IMR-90 (cell line): ENCODE data around the gene LGALS4. TPM values are rescaled to one million over a fixed set of nuclear protein-coding genes. Genes with fewer than 3 reads are reported as not detected.
"Not testable (repeated sequence)": the region's sequence is repeated elsewhere in the genome, so short reads cannot be mapped to it uniquely, and the experiment has no call there.

Source experiments
- ATAC-seq: fragments of 200-7000 bp; cut with Tn5 transposase; 2 replicates; pipeline ENCODE4 v1.9.1; 2020; ENCODE audit warnings: low read depth, mild to moderate bottlenecking, moderate library complexity
- BruUV-seq: library from RNA; stranded (reverse); fragments of 400-500 nt; replicated peaks from 2 replicates; lab custom pipeline; 2021; lab: Mats Ljungman, UMichigan
- CTCF ChIA-PET: fragments of 300-600 bp; formaldehyde crosslinking; extraction: SDS; loops from one replicate; lab custom pipeline; 2021; ENCODE audit warnings: antibody characterized with exemption; lab: Yijun Ruan, JAX
- POLR2A ChIA-PET: fragments of 300-600 bp; sonication (Branson Sonifier 250); formaldehyde crosslinking; loops from one replicate; lab custom pipeline; 2022; ENCODE audit warnings: antibody characterized with exemption; ENCODE audit not compliant: unreplicated experiment; lab: Charles Lee
- DNase-seq: peaks from one replicate; pipeline ENCODE4 v3.0.0; 2013
- H2AFZ ChIP-seq: replicated peaks from 2 replicates; pipeline ENCODE3; 2013; ENCODE audit warnings: low read length, mild to moderate bottlenecking; ENCODE audit not compliant: poor library complexity
- H2AK5ac ChIP-seq: 2 replicates; pipeline ENCODE4 v1.6.1; 2013; ENCODE audit warnings: low read depth, low read length, inconsistent platforms
- H2AK9ac ChIP-seq: replicated peaks from 2 replicates; pipeline ENCODE3; 2013; ENCODE audit warnings: mild to moderate bottlenecking, low read depth, low read length, moderate library complexity; ENCODE audit not compliant: poor library complexity
- H2BK120ac ChIP-seq: 2 replicates; pipeline ENCODE4 v1.6.1; 2013; ENCODE audit warnings: low read depth, low read length, inconsistent platforms
- H2BK15ac ChIP-seq: 3 replicates; pipeline ENCODE4 v1.6.1; 2013; ENCODE audit warnings: low read depth, low read length, inconsistent platforms
- H2BK20ac ChIP-seq: 2 replicates; pipeline ENCODE4 v1.6.1; 2013; ENCODE audit warnings: low read depth, mild to moderate bottlenecking, inconsistent platforms, low read length, moderate library complexity
- H2BK5ac ChIP-seq: 2 replicates; pipeline ENCODE4 v1.6.1; 2013; ENCODE audit warnings: mild to moderate bottlenecking, low read depth, low read length, inconsistent platforms; ENCODE audit not compliant: poor library complexity, severe bottlenecking
- H3K14ac ChIP-seq: replicated peaks from 2 replicates; pipeline ENCODE4 v1.6.1; 2013; ENCODE audit warnings: low read depth, low read length, inconsistent platforms
- H3K18ac ChIP-seq: 2 replicates; pipeline ENCODE4 v1.6.1; 2013; ENCODE audit warnings: low read depth, low read length, control low read depth
- H3K23ac ChIP-seq: 2 replicates; pipeline ENCODE4 v1.6.1; 2013; ENCODE audit warnings: low read depth, low read length, inconsistent platforms
- H3K27ac ChIP-seq: 2 replicates; pipeline ENCODE4 v1.5.1; 2013; ENCODE audit warnings: mild to moderate bottlenecking, control low read depth, low read length; ENCODE audit not compliant: insufficient read depth
- H3K27me3 ChIP-seq: 2 replicates; pipeline ENCODE4 v1.6.1; 2013; ENCODE audit warnings: low read length; ENCODE audit not compliant: control insufficient read depth, insufficient read depth
- H3K36me3 ChIP-seq: 2 replicates; pipeline ENCODE4 v1.6.1; 2013; ENCODE audit warnings: low read length, mixed read lengths; ENCODE audit not compliant: control insufficient read depth, insufficient read depth
- H3K4ac ChIP-seq: 2 replicates; pipeline ENCODE4 v1.6.1; 2013; ENCODE audit warnings: low read depth, low read length, inconsistent platforms
- H3K4me1 ChIP-seq: 2 replicates; pipeline ENCODE4 v1.6.1; 2013; ENCODE audit warnings: low read length, mixed read lengths; ENCODE audit not compliant: control insufficient read depth, insufficient read depth
- H3K4me2 ChIP-seq: 2 replicates; pipeline ENCODE4 v1.6.1; 2013; ENCODE audit warnings: low read depth, mild to moderate bottlenecking, control low read depth, low read length, moderate library complexity
- H3K4me3 ChIP-seq: 2 replicates; pipeline ENCODE4 v1.5.1; 2013; ENCODE audit warnings: low read depth, mild to moderate bottlenecking, control low read depth, low read length, moderate library complexity; ENCODE audit not compliant: insufficient read depth
- H3K56ac ChIP-seq: 2 replicates; pipeline ENCODE4 v1.6.1; 2013; ENCODE audit warnings: low read length, inconsistent platforms; ENCODE audit not compliant: insufficient read depth; ENCODE audit errors: extremely low read depth
- H3K79me1 ChIP-seq, 2 experiments: 2 replicates each; pipeline ENCODE4 v1.6.1; 2013; ENCODE audit warnings: low read length in 2 of 2, inconsistent platforms in 1 of 2, low read depth in 1 of 2
- H3K9ac ChIP-seq: 2 replicates; pipeline ENCODE4 v1.6.1; 2013; ENCODE audit warnings: low read depth, low read length, control low read depth
- H3K9me1 ChIP-seq: 2 replicates; pipeline ENCODE4 v1.6.1; 2013; ENCODE audit warnings: low read length, inconsistent platforms; ENCODE audit not compliant: insufficient read depth
- H3K9me3 ChIP-seq: 2 replicates; pipeline ENCODE4 v1.6.1; 2013; ENCODE audit warnings: low read length; ENCODE audit not compliant: control insufficient read depth, insufficient read depth
- H4K20me1 ChIP-seq: 2 replicates; pipeline ENCODE4 v1.6.1; 2013; ENCODE audit warnings: low read length, inconsistent platforms; ENCODE audit not compliant: insufficient read depth
- H4K5ac ChIP-seq: 2 replicates; pipeline ENCODE4 v1.6.1; 2013; ENCODE audit warnings: mild to moderate bottlenecking, low read depth, low read length, control low read depth
- H4K8ac ChIP-seq, 2 experiments: 2 replicates each; pipeline ENCODE4 v1.6.1; 2013; ENCODE audit warnings: low read depth in 2 of 2, low read length in 2 of 2, control low read depth in 1 of 2, inconsistent platforms in 1 of 2
- H4K91ac ChIP-seq: 2 replicates; pipeline ENCODE4 v1.6.1; 2013; ENCODE audit warnings: low read depth, low read length, inconsistent platforms; ENCODE audit not compliant: insufficient read depth
- CEBPB ChIP-seq: IDR thresholded peaks from 2 replicates; pipeline ENCODE4 v1.6.1; 2012; ENCODE audit warnings: low read depth, low read length, improper control_type of control experiment
- MXI1 ChIP-seq: IDR thresholded peaks from 2 replicates; pipeline ENCODE4 v1.6.1; 2012; ENCODE audit warnings: low read depth, mild to moderate bottlenecking, low read length, moderate library complexity, borderline replicate concordance
- POLR2A ChIP-seq: IDR thresholded peaks from 2 replicates; pipeline ENCODE4 v1.6.1; 2012; ENCODE audit warnings: mild to moderate bottlenecking, low read depth, low read length
- RFX5 ChIP-seq: IDR thresholded peaks from 2 replicates; pipeline ENCODE4 v1.8.0; 2012; ENCODE audit warnings: low read depth, mild to moderate bottlenecking, low read length, moderate library complexity
- SMC3 ChIP-seq: fragments of 150-350 bp; IDR thresholded peaks from 2 replicates; pipeline ENCODE4 v1.6.1; 2016; ENCODE audit warnings: low read depth, mild to moderate bottlenecking, antibody characterized with exemption, low read length, moderate library complexity
- WGBS, 2 experiments: methylation state at CpG; one replicate each; pipeline versions ENCODE4 v1.1.5 to v1.1.7; 2013; ENCODE audit warnings: missing lambda C conversion rate in 2 of 2; ENCODE audit not compliant: insufficient read length in 1 of 2; ENCODE audit errors: extremely low coverage in 2 of 2; 5-methylcytosine and 5-hydroxymethylcytosine counted together
- dilution Hi-C: fragments of 300-500 bp; cut with HindIII; formaldehyde crosslinking; loops from one replicate; pipeline ENCODE4 v1.14.3; 2018; ENCODE audit warnings: low sequenced_read_pairs; ENCODE audit not compliant: unreplicated experiment
- in situ Hi-C: fragments of 300-500 bp; cut with MboI; formaldehyde crosslinking; loops from 3 replicates; pipeline ENCODE4 v1.14.3; 2019; ENCODE audit warnings: low sequenced_read_pairs, inconsistent platforms, mixed read lengths
- intact Hi-C: fragments of 100-400 bp; cut with micrococcal nuclease; formaldehyde crosslinking; loops from 2 replicates; pipeline ENCODE4 v1.10.0; 2022
- polyA plus RNA-seq, 3 experiments: library from polyadenylated mRNA; depleted of rRNA; stranded (reverse); fragments of >200 nt; gene quantifications; 2 replicates each; pipeline ENCODE4 v1.2.3, GENCODE V29; 2012; ENCODE audit warnings: low replicate concordance in 1 of 3
- total RNA-seq: library from RNA; depleted of rRNA; stranded (reverse); fragments of >200 nt; gene quantifications from 2 replicates; pipeline ENCODE4 v1.2.3, GENCODE V29; 2012

Gene LGALS4
- total and polyA plus RNA-seq, 2 of the 4 experiments (the other 2 are of a cell fraction): 0.29 TPM; not detected in 1

GRCh38 chr19:38826856-38827551 lies 14.3 kb upstream of the LGALS4 start:
- in situ Hi-C loops: no loop called here
- ATAC-seq: no peak

GRCh38 chr19:38825936-38826335 lies 13.2 kb upstream of the LGALS4 start:
- H3K18ac ChIP-seq, H3K9ac ChIP-seq, CTCF ChIA-PET, intact Hi-C loops, ATAC-seq, H4K20me1 ChIP-seq, H3K23ac ChIP-seq, H3K9me3 ChIP-seq, BruUV-seq, H4K8ac ChIP-seq, H3K56ac ChIP-seq, H3K4ac ChIP-seq, H3K4me1 ChIP-seq, H2AK9ac ChIP-seq, H3K14ac ChIP-seq, H3K4me3 ChIP-seq, DNase-seq, dilution Hi-C loops, H2AK5ac ChIP-seq, H3K9me1 ChIP-seq, in situ Hi-C loops, H2AFZ ChIP-seq, H2BK120ac ChIP-seq, H3K4me2 ChIP-seq, H2BK5ac ChIP-seq, H4K5ac ChIP-seq, H2BK20ac ChIP-seq, H4K91ac ChIP-seq, POLR2A ChIA-PET, H2BK15ac ChIP-seq, H3K27ac ChIP-seq, H3K27me3 ChIP-seq: not testable (repeated sequence)
- 90% methylated on average over 2 of the region's 7 CpGs; no CpG with 5 or more reads in 1 of the 2 experiments for WGBS, 2 experiments
- Histone ChIP-seq H3K36me3 (peaks cover 13% of the 10 kb centered on the region), H3K79me1 (peaks cover 0 to 23% of the 10 kb centered on the region in 2 experiments; a peak in 2 of 4 replicates)

More at GRCh38 chr19:38826856-38827551, 14.3 kb upstream of the LGALS4 start:
- Histone ChIP-seq H4K91ac (no peak overlapping the region), H3K23ac (no peak overlapping the region), H3K4me2 (no peak overlapping the region), H3K9me1 (peaks cover 3% of the 10 kb centered on the region; the same call in 1 of the 2 replicates), H3K4ac (no peak overlapping the region), H4K5ac (no peak overlapping the region), H4K8ac (no peak overlapping the region), H2BK120ac (no peak overlapping the region), H2AK9ac (no peak overlapping the region), H2BK15ac (no peak overlapping the region), H3K9ac (no peak overlapping the region), H3K14ac (no peak overlapping the region), H2BK5ac (no peak overlapping the region), H2BK20ac (no peak overlapping the region), H3K79me1 (peaks cover 0 to 29% of the 10 kb centered on the region in 2 experiments; a peak in 2 of 4 replicates), H3K56ac (no peak overlapping the region), H3K4me1 (peaks cover 11% of the 10 kb centered on the region), H3K4me3 (no peak overlapping the region), H4K20me1 (peaks cover 4% of the 10 kb centered on the region; the same call in 1 of the 2 replicates), H2AK5ac (no peak overlapping the region), H2AFZ (no peak overlapping the region), H3K9me3 (no peaks in the 10 kb centered on the region; the same call in 1 of the 2 replicates), H3K27me3 (no peaks in the 10 kb centered on the region), H3K36me3 (peaks cover 13% of the 10 kb centered on the region), H3K18ac (no peak overlapping the region), H3K27ac (no peak overlapping the region)
- dilution Hi-C loops: no loop called here
- intact Hi-C loops: no loop called here
- BruUV-seq: no TSS peak
- ChIA-PET POLR2A (no interaction called here), CTCF (no interaction called here)
- no peak for DNase-seq
- WGBS, 2 experiments: 71% methylated on average over 1 of the region's 6 CpGs; no CpG with 5 or more reads in 1 of the 2 experiments
- TF ChIP-seq POLR2A (no peak), CEBPB (no peak), SMC3 (no peak), RFX5 (no peak), MXI1 (no peak)
